ENCODE results near the gene SYT12. TPM values are rescaled to one million over a fixed set of nuclear protein-coding genes. Genes with fewer than 3 reads are reported as not detected.

Gene SYT12
- total RNA-seq, 2 donors from 2014 or later, result 0.78 TPM; not detected in 1

DNA sequence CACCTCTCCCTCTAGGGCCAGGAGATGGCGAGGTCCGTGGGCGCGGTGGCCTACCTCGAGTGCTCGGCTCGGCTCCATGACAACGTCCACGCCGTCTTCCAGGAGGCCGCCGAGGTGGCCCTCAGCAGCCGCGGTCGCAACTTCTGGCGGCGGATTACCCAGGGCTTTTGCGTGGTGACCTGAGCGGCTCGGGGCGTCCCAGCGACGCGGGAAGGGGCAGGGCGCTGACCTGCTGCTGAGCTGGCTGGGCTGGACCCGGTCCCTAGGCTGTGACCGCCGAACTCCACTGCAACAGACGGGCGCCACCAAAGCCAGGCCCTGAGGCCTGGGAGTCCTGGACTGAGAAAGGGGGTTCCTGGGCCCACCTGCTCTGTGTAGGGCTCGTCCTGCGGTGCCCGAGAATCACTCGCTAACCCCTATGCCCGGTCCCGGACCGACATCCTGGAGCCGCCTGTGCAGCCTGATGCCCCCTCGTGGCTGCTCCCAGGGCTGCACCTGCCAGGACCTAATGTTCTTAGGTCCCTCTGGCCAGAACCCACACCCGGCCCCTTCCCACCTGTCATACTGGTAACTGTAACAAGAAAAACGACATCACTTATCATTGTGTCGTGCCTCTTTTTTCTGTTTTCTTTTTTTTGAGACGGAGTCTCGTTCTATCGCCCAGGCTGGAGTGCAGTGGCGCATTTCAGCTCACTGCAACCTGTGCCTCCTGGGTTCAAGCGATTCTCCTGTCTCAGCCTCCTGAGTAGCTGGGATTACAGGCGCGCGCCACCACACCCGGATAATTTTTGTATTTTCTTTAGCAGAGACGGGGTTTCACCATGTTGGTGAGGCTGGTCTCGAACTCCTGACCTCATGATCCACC is 48.7 kb downstream of the SYT12 start:
- intact Hi-C loops (cut with DNase I), result no loop called here
- H3K4me3 ChIP-seq, result no peak overlapping the region
- peaks cover 10% of the 10 kb centered on the region for H3K4me1 ChIP-seq
- H3K36me3 ChIP-seq (replicated peaks in 1 of 2; ENCODE audit: insufficient read depth in 1 of 2, low read depth in 2 of 2), result no peaks in the 10 kb centered on the region
- DNase-seq, result peak; percentile 70 to 84 (median 76)
- no peaks in the 10 kb centered on the region for H3K9me3 ChIP-seq
- no peak overlapping the region for H3K27ac ChIP-seq
- ATAC-seq, result peak; percentile 79
- H3K27me3 ChIP-seq, result no peaks in the 10 kb centered on the region
- TF ChIP-seq, protein P1, sequence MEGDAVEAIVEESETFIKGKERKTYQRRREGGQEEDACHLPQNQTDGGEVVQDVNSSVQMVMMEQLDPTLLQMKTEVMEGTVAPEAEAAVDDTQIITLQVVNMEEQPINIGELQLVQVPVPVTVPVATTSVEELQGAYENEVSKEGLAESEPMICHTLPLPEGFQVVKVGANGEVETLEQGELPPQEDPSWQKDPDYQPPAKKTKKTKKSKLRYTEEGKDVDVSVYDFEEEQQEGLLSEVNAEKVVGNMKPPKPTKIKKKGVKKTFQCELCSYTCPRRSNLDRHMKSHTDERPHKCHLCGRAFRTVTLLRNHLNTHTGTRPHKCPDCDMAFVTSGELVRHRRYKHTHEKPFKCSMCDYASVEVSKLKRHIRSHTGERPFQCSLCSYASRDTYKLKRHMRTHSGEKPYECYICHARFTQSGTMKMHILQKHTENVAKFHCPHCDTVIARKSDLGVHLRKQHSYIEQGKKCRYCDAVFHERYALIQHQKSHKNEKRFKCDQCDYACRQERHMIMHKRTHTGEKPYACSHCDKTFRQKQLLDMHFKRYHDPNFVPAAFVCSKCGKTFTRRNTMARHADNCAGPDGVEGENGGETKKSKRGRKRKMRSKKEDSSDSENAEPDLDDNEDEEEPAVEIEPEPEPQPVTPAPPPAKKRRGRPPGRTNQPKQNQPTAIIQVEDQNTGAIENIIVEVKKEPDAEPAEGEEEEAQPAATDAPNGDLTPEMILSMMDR (IDR thresholded peaks at IDR 0.05), result peak; percentile 59 to 80 (median 71)
- TF ChIP-seq POLR2A (IDR thresholded peaks at IDR 0.05), result no peak
- 49 to 53% methylated on average over 22 to 44 of the region's 53 CpGs for WGBS, 2 donors

DNA sequence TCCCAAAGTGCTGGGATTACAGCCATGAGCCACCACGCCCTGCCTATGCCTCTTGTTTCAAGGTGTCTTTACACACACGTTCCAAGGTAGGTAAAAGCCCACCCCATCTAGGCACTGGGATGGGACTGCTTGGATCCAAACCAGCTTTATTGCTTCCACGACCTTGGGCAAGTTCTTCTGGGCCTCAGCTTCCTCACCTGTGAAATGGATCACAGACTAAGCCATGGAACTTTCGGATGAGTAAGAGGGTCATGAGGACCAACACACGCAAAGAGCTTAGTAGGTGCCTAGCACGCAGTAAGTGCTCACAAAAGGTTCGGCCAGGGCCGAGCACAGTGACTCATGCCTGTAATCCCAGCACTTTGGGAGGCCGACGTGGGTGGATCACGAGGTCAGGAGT is 49.4 kb downstream of the SYT12 start:
- H3K27ac ChIP-seq, result no peak overlapping the region
- 83 to 88% methylated on average over 11 of the region's 11 CpGs for WGBS, 2 donors
- TF ChIP-seq, protein P1 (IDR thresholded peaks at IDR 0.05), result no peak
- intact Hi-C loops (cut with DNase I), result no loop called here
- ATAC-seq (no peak), DNase-seq (no peak)
- peaks cover 10% of the 10 kb centered on the region for H3K4me1 ChIP-seq
- no peaks in the 10 kb centered on the region for H3K9me3 ChIP-seq
- no peak overlapping the region for H3K4me3 ChIP-seq
- H3K27me3 ChIP-seq, result no peaks in the 10 kb centered on the region
- no peaks in the 10 kb centered on the region for H3K36me3 ChIP-seq (replicated peaks in 1 of 2; ENCODE audit: insufficient read depth in 1 of 2, low read depth in 2 of 2)

DNA sequence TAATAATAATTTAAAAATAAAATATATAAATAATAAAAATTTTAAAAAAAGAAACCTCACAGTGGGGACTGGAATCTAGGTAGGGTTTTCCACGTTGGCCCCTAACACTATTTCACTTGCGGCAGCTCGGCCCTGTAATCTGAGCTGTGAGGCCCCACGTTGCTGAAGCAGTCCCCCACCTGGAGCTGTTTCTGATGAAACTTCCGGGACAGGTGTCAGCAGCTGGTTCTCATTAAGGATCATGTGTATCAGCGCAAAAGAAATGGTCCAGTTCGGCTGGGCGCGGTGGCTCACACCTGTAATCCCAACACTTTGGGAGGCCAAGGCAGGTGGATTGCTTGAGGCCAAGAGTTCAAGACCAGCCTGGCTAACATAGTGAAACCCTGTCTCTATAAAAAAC is 51.0 kb downstream of the SYT12 start:
- no peaks in the 10 kb centered on the region for H3K36me3 ChIP-seq (replicated peaks in 1 of 2; ENCODE audit: insufficient read depth in 1 of 2, low read depth in 2 of 2)
- no peaks in the 10 kb centered on the region for H3K27me3 ChIP-seq
- WGBS, 2 donors, result 81 to 88% methylated on average over 8 to 9 of the region's 9 CpGs
- no peak for TF ChIP-seq POLR2A (IDR thresholded peaks at IDR 0.05)
- TF ChIP-seq, protein P1 (IDR thresholded peaks at IDR 0.05), result no peak
- no peak overlapping the region for H3K4me3 ChIP-seq
- H3K4me1 ChIP-seq, result peaks cover 10% of the 10 kb centered on the region
- H3K27ac ChIP-seq, result no peak overlapping the region
- intact Hi-C loops (cut with DNase I), result no loop called here
- DNase-seq, result no peak
- no peaks in the 10 kb centered on the region for H3K9me3 ChIP-seq
- ATAC-seq, result no peak

DNA sequence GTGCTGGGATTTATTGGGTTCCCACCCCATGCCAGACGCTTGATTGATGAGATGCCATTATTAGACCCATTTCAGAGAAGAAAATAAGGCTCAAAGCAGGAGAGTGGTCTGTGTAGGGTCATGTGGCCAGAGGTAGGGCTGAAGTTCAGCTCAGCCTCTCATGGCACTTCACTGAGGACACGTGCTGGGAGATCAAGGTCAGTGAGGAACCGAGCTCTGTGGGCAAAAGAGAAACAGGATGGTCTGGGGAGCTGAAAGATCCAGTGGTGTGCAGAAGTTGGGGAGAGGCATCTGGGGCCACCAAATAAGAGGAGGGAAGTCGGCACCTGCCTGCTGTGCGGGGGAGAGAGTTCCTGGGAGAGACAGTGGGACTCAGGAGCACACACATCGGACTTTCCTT is 53.3 kb downstream of the SYT12 start:
- Histone ChIP-seq H3K4me3 (no peak overlapping the region), H3K9me3 (no peaks in the 10 kb centered on the region), H3K4me1 (peaks cover 10% of the 10 kb centered on the region), H3K36me3 (replicated peaks in 1 of 2; ENCODE audit: insufficient read depth in 1 of 2, low read depth in 2 of 2) (no peaks in the 10 kb centered on the region), H3K27me3 (no peaks in the 10 kb centered on the region), H3K27ac (no peak overlapping the region)
- ATAC-seq (peak; percentile 25), DNase-seq (peak in 2 of 4 donors; percentile 27 to 35)
- no peak for TF ChIP-seq POLR2A (IDR thresholded peaks at IDR 0.05)
- TF ChIP-seq, protein P1 (IDR thresholded peaks at IDR 0.05), result no peak
- intact Hi-C loops (cut with DNase I), result no loop called here
- 59 to 62% methylated on average over 6 of the region's 6 CpGs for WGBS, 2 donors

Data from body of pancreas (tissue), 4 donors.